ENCODE measurements around the gene TOB1. TPM values are rescaled to one million over a fixed set of nuclear protein-coding genes. Genes with fewer than 3 reads are reported as not detected.

The TOB1 gene
- total and polyA plus RNA-seq, 2 of the 4 experiments (the other 2 are of a cell fraction) = 4.3 to 9.0 TPM

GRCh38 chr17:50890675-50891516 lies 24.7 kb upstream of the TOB1 start:
- no peak overlapping the region for H2BK5ac ChIP-seq (ENCODE audit: low read depth, low read length, poor library complexity, severe bottlenecking)
- no peak overlapping the region for H4K91ac ChIP-seq (ENCODE audit: insufficient read depth, low read depth, low read length)
- H4K20me1 ChIP-seq (ENCODE audit: insufficient read depth, low read length) = no peaks in the 10 kb centered on the region
- no peak overlapping the region for H2BK20ac ChIP-seq (ENCODE audit: low read depth, low read length)
- WGBS, 2 experiments (ENCODE audit: extremely low coverage in 2 of 2, insufficient read length in 1 of 2) = 78% methylated on average over 4 of the region's 12 CpGs; no CpG with 5 or more reads in 1 of the 2 experiments
- CTCF ChIA-PET = no interaction called here
- H3K79me1 ChIP-seq (ENCODE audit: low read depth in 1 of 2, low read length in 2 of 2) = no peaks in the 10 kb centered on the region
- DNase-seq = no peak
- no peak overlapping the region for H2AK5ac ChIP-seq (ENCODE audit: low read depth, low read length)
- no TSS peak for BruUV-seq (replicated peaks)
- no peak overlapping the region for H3K27ac ChIP-seq (ENCODE audit: insufficient read depth, low read length)
- POLR2A ChIA-PET (ENCODE audit: unreplicated experiment) = no interaction called here
- H2AK9ac ChIP-seq (replicated peaks; ENCODE audit: low read depth, low read length, poor library complexity) = no peak overlapping the region
- no peak overlapping the region for H2AFZ ChIP-seq (replicated peaks; ENCODE audit: low read length, poor library complexity)
- dilution Hi-C loops (cut with HindIII; ENCODE audit: low sequenced_read_pairs, unreplicated experiment) = no loop called here
- no peak overlapping the region for H3K18ac ChIP-seq (ENCODE audit: low read depth, low read length)
- peaks cover 2% of the 10 kb centered on the region for H3K4me1 ChIP-seq (ENCODE audit: control insufficient read depth, insufficient read depth, low read length)
- no peak overlapping the region for H3K4ac ChIP-seq (ENCODE audit: low read depth, low read length)
- no peak overlapping the region for H2BK15ac ChIP-seq (ENCODE audit: low read depth, low read length)
- H3K9me1 ChIP-seq (ENCODE audit: insufficient read depth, low read length) = 0 out of 2 replicates have a peak, but pooled peaks cover 3% of the 10 kb centered on the region
- no peaks in the 10 kb centered on the region for H3K9me3 ChIP-seq (ENCODE audit: control insufficient read depth, insufficient read depth, low read length)
- H3K4me2 ChIP-seq (ENCODE audit: low read depth, low read length) = no peak overlapping the region
- intact Hi-C loops (cut with micrococcal nuclease) = no loop called here
- in situ Hi-C loops (cut with MboI; ENCODE audit: low sequenced_read_pairs) = no loop called here
- H3K27me3 ChIP-seq (ENCODE audit: control insufficient read depth, insufficient read depth, low read length) = peaks cover 21% of the 10 kb centered on the region
- H3K56ac ChIP-seq (ENCODE audit: extremely low read depth, insufficient read depth, low read length) = no peak overlapping the region
- no peak overlapping the region for H4K5ac ChIP-seq (ENCODE audit: low read depth, low read length)
- no peak for ATAC-seq (ENCODE audit: low read depth)
- no peak overlapping the region for H3K23ac ChIP-seq (ENCODE audit: low read depth, low read length)
- H3K9ac ChIP-seq (ENCODE audit: low read depth, low read length) = no peak overlapping the region
- no peak overlapping the region for H4K8ac ChIP-seq (ENCODE audit: low read depth in 2 of 2, low read length in 2 of 2)
- no peak overlapping the region for H3K14ac ChIP-seq (replicated peaks; ENCODE audit: low read depth, low read length)
- H3K36me3 ChIP-seq (ENCODE audit: control insufficient read depth, insufficient read depth, low read length) = no peaks in the 10 kb centered on the region
- no peak overlapping the region for H2BK120ac ChIP-seq (ENCODE audit: low read depth, low read length)
- H3K4me3 ChIP-seq (ENCODE audit: insufficient read depth, low read depth, low read length) = no peak overlapping the region
- TF ChIP-seq MAZ (IDR thresholded peaks at IDR 0.05; ENCODE audit: borderline replicate concordance, low read depth, low read length) = no peak
- TF ChIP-seq NFE2L2 (IDR thresholded peaks at IDR 0.05; ENCODE audit: low read depth, low read length) = no peak
- no peak for TF ChIP-seq CTCF (conservative IDR thresholded peaks at IDR 0.05; ENCODE audit: low read depth, low read length)
- TF ChIP-seq MXI1 (IDR thresholded peaks at IDR 0.05; ENCODE audit: borderline replicate concordance, low read depth, low read length) = no peak
- no peak for TF ChIP-seq ELK1 (IDR thresholded peaks at IDR 0.05; ENCODE audit: borderline replicate concordance, low read depth, low read length)
- TF ChIP-seq SMC3 (IDR thresholded peaks at IDR 0.05; ENCODE audit: low read depth, low read length) = no peak
- no peak for TF ChIP-seq RAD21 (IDR thresholded peaks at IDR 0.05; ENCODE audit: low read length)
- TF ChIP-seq CHD1 (IDR thresholded peaks at IDR 0.05; ENCODE audit: low read depth, low read length) = no peak
- no peak for TF ChIP-seq BHLHE40 (IDR thresholded peaks at IDR 0.05; ENCODE audit: low read depth, low read length)
- no peak for TF ChIP-seq FOS (IDR thresholded peaks at IDR 0.05; ENCODE audit: low read depth, low read length)
- TF ChIP-seq POLR2A (IDR thresholded peaks at IDR 0.05; ENCODE audit: low read depth, low read length) = no peak
- no peak for TF ChIP-seq RFX5 (IDR thresholded peaks at IDR 0.05; ENCODE audit: low read depth, low read length)
- TF ChIP-seq RCOR1 (IDR thresholded peaks at IDR 0.05; ENCODE audit: insufficient replicate concordance, low read length) = no peak
- TF ChIP-seq USF2 (IDR thresholded peaks at IDR 0.05; ENCODE audit: low read depth, low read length) = no peak
- no peak for TF ChIP-seq CEBPB (IDR thresholded peaks at IDR 0.05; ENCODE audit: low read depth, low read length)
